Type B pancreatic cell (in vitro differentiated cells): ENCODE data around the gene CSF1R. TPM values are rescaled to one million over a fixed set of nuclear protein-coding genes. Genes with fewer than 3 reads are reported as not detected.

ENCODE experiments used
- DNase-seq: peaks from one replicate; pipeline ENCODE4 v3.0.0; 2021; ENCODE audit warnings: mixed read lengths; ENCODE audit not compliant: unreplicated experiment; ENCODE audit errors: extremely low spot score
- H3K27ac Mint-ChIP-seq: 2 replicates; pipeline ENCODE4 v1.8.0; 2021; ENCODE audit warnings: mild to moderate bottlenecking, mixed read lengths
- H3K27me3 Mint-ChIP-seq: 2 replicates; pipeline ENCODE4 v1.8.0; 2021; ENCODE audit warnings: mixed read lengths
- H3K36me3 Mint-ChIP-seq: 2 replicates; pipeline ENCODE4 v1.8.0; 2021; ENCODE audit warnings: mixed read lengths
- H3K4me1 Mint-ChIP-seq: one replicate; pipeline ENCODE4 v1.8.0; 2021; ENCODE audit warnings: mixed read lengths; ENCODE audit not compliant: unreplicated experiment
- H3K4me3 Mint-ChIP-seq: 2 replicates; pipeline ENCODE4 v1.8.0; 2021; ENCODE audit warnings: mild to moderate bottlenecking, mixed read lengths
- H3K9me3 Mint-ChIP-seq: 2 replicates; pipeline ENCODE4 v1.8.0; 2021; ENCODE audit warnings: mixed read lengths
- CTCF ChIP-seq: fragments of 200-600 bp; sonication (generic); conservative IDR thresholded peaks from 2 replicates; pipeline ENCODE4 v1.5.0; 2021; ENCODE audit warnings: antibody characterized with exemption, mild to moderate bottlenecking
- total RNA-seq: library from RNA; stranded (reverse); gene quantifications from 2 replicates; pipeline ENCODE4 v1.2.1, GENCODE V29; 2021; ENCODE audit warnings: low replicate concordance

Gene CSF1R
- total RNA-seq, 1 donor from 2014 or later = 4.0 TPM

GRCh38 chr5:150069672-150070627 lies 16.4 kb downstream of the CSF1R start:
- H3K27ac Mint-ChIP-seq = no peak overlapping the region
- no peak for DNase-seq

GRCh38 chr5:150068961-150069645 lies 17.3 kb downstream of the CSF1R start:
- no peak overlapping the region for H3K4me3 Mint-ChIP-seq
- no peak for DNase-seq
- H3K4me1 Mint-ChIP-seq = no peaks in the 10 kb centered on the region
- no peaks in the 10 kb centered on the region for H3K9me3 Mint-ChIP-seq
- no peaks in the 10 kb centered on the region for H3K36me3 Mint-ChIP-seq
- no peak for TF ChIP-seq CTCF
- H3K27ac Mint-ChIP-seq = no peak overlapping the region
- H3K27me3 Mint-ChIP-seq = peaks cover 7% of the 10 kb centered on the region

More at GRCh38 chr5:150069672-150070627, 16.4 kb downstream of the CSF1R start:
- Mint-ChIP-seq H3K9me3 (no peaks in the 10 kb centered on the region), H3K36me3 (no peaks in the 10 kb centered on the region), H3K4me3 (no peak overlapping the region), H3K4me1 (no peaks in the 10 kb centered on the region), H3K27me3 (peaks cover 5% of the 10 kb centered on the region)
- TF ChIP-seq CTCF = no peak

GRCh38 chr5:150068472-150068871 lies 17.9 kb downstream of the CSF1R start:
- Mint-ChIP-seq H3K36me3 (no peaks in the 10 kb centered on the region), H3K4me3 (no peak overlapping the region), H3K27me3 (peaks cover 7% of the 10 kb centered on the region), H3K27ac (no peak overlapping the region), H3K9me3 (no peaks in the 10 kb centered on the region), H3K4me1 (no peaks in the 10 kb centered on the region)
- TF ChIP-seq CTCF = no peak
- DNase-seq = no peak

- Mint-ChIP-seq H3K9me3 (no peaks in the 10 kb centered on the region), H3K4me3 (no peak overlapping the region)
These were observed 18.3 kb downstream of the CSF1R start for GRCh38 chr5:150068071-150068470.

More at GRCh38 chr5:150068071-150068470, 18.3 kb downstream of the CSF1R start:
- no peak for TF ChIP-seq CTCF
- Mint-ChIP-seq H3K4me1 (no peaks in the 10 kb centered on the region), H3K27me3 (peaks cover 7% of the 10 kb centered on the region), H3K27ac (no peak overlapping the region), H3K36me3 (no peaks in the 10 kb centered on the region)
- no peak for DNase-seq
